ENCODE data around the gene STK24. TPM values are rescaled to one million over a fixed set of nuclear protein-coding genes. Genes with fewer than 3 reads are reported as not detected.

The STK24 gene
- polyA plus RNA-seq, 3 donors, result 14.2 to 59.8 (median 28.9) TPM

GRCh38 chr13:98416408-98416807, 160.5 kb downstream of the STK24 start:
- no peaks in the 10 kb centered on the region for H3K36me3 ChIP-seq (replicated peaks in 1 of 2; ENCODE audit: control insufficient read depth in 1 of 2, insufficient read depth in 2 of 2, low read length in 2 of 2)
- no peak for TF ChIP-seq CTCF (IDR thresholded peaks at IDR 0.05)
- H3K27ac ChIP-seq (ENCODE audit: low read depth in 1 of 2, low read length in 2 of 2), result no peak overlapping the region
- Mint-ChIP-seq H3K36me3 (no peaks in the 10 kb centered on the region), H3K4me3 (no peak overlapping the region), H3K27me3 (ENCODE audit: low read depth in 3 of 3) (peaks cover 0 to 3% (median 2%) of the 10 kb centered on the region in 3 donors), H3K27ac (no peak overlapping the region), H3K4me1 (peaks cover 9% of the 10 kb centered on the region), H3K9me3 (peaks cover 0 to 19% (median 11%) of the 10 kb centered on the region in 7 donors)
- H3K4me2 ChIP-seq (replicated peaks; ENCODE audit: extremely low read depth, low read length, poor library complexity, severe bottlenecking), result no peak overlapping the region
- H3K27me3 ChIP-seq (ENCODE audit: control insufficient read depth in 2 of 2, insufficient read depth in 2 of 2, low read length in 2 of 2), result no peaks in the 10 kb centered on the region
- no peak overlapping the region for H3K4me3 ChIP-seq (replicated peaks in 1 of 3; ENCODE audit: low read depth in 2 of 3, low read length in 3 of 3)
- no peak overlapping the region for H2AFZ ChIP-seq (ENCODE audit: insufficient read depth, low read depth, low read length, poor library complexity, severe bottlenecking)
- H3K9me3 ChIP-seq (replicated peaks in 1 of 2; ENCODE audit: control insufficient read depth in 1 of 2, insufficient read depth in 1 of 2, low read length in 2 of 2), result peaks cover 0 to 12% of the 10 kb centered on the region in 2 donors
- intact Hi-C loops (cut with micrococcal nuclease), result no loop called here
- peaks cover 3 to 9% of the 10 kb centered on the region in 2 donors for H3K4me1 ChIP-seq (ENCODE audit: control insufficient read depth in 1 of 2, insufficient read depth in 2 of 2, low read length in 2 of 2)
- H4K20me1 ChIP-seq (ENCODE audit: insufficient read depth, low read length), result no peaks in the 10 kb centered on the region
- no peaks in the 10 kb centered on the region for H3K79me2 ChIP-seq (ENCODE audit: insufficient read depth, low read length)
- DNase-seq, result no peak
- H3K9ac ChIP-seq (ENCODE audit: insufficient read depth, low read length, poor library complexity, severe bottlenecking), result no peak overlapping the region
- WGBS (ENCODE audit: insufficient coverage), result 100% methylated on average over 2 of the region's 4 CpGs

GRCh38 chr13:98415326-98416070, 161.4 kb downstream of the STK24 start:
- Histone ChIP-seq H3K4me3 (replicated peaks in 1 of 3; ENCODE audit: low read depth in 2 of 3, low read length in 3 of 3) (no peak overlapping the region), H3K9ac (ENCODE audit: insufficient read depth, low read length, poor library complexity, severe bottlenecking) (no peak overlapping the region), H3K9me3 (replicated peaks in 1 of 2; ENCODE audit: control insufficient read depth in 1 of 2, insufficient read depth in 1 of 2, low read length in 2 of 2) (peaks cover 0 to 12% of the 10 kb centered on the region in 2 donors), H3K27me3 (ENCODE audit: control insufficient read depth in 2 of 2, insufficient read depth in 2 of 2, low read length in 2 of 2) (no peaks in the 10 kb centered on the region), H4K20me1 (ENCODE audit: insufficient read depth, low read length) (no peaks in the 10 kb centered on the region), H3K79me2 (ENCODE audit: insufficient read depth, low read length) (no peaks in the 10 kb centered on the region), H3K4me2 (replicated peaks; ENCODE audit: extremely low read depth, low read length, poor library complexity, severe bottlenecking) (no peak overlapping the region), H3K27ac (ENCODE audit: low read depth in 1 of 2, low read length in 2 of 2) (no peak overlapping the region), H2AFZ (ENCODE audit: insufficient read depth, low read depth, low read length, poor library complexity, severe bottlenecking) (no peak overlapping the region), H3K4me1 (ENCODE audit: control insufficient read depth in 1 of 2, insufficient read depth in 2 of 2, low read length in 2 of 2) (peaks cover 3 to 14% of the 10 kb centered on the region in 2 donors), H3K36me3 (replicated peaks in 1 of 2; ENCODE audit: control insufficient read depth in 1 of 2, insufficient read depth in 2 of 2, low read length in 2 of 2) (no peaks in the 10 kb centered on the region)
- Mint-ChIP-seq H3K27ac (no peak overlapping the region), H3K27me3 (ENCODE audit: low read depth in 3 of 3) (peaks cover 0 to 3% (median 2%) of the 10 kb centered on the region in 3 donors), H3K4me3 (no peak overlapping the region), H3K36me3 (no peaks in the 10 kb centered on the region), H3K9me3 (peaks cover 0 to 19% (median 11%) of the 10 kb centered on the region in 7 donors), H3K4me1 (peaks cover 12% of the 10 kb centered on the region)
- 91% methylated on average over 17 of the region's 18 CpGs for WGBS (ENCODE audit: insufficient coverage)
- no peak for DNase-seq
- intact Hi-C loops (cut with micrococcal nuclease), result no loop called here
- TF ChIP-seq CTCF (IDR thresholded peaks at IDR 0.05), result no peak
